Endothelial cell of umbilical vein (primary cell): ENCODE measurements around the gene BHLHA15.

Experiments used
- CTCF ChIP-seq, 2 donors: IDR thresholded peaks; 1 replicate in 1 of 2; 2 replicates in 1 of 2; pipeline ENCODE4 v1.5.1; 2011; ENCODE audit warnings: low read length in 2 of 2, mild to moderate bottlenecking in 2 of 2, moderate library complexity in 2 of 2, control low read depth in 1 of 2, inconsistent platforms in 1 of 2, low read depth in 1 of 2; ENCODE audit not compliant: insufficient read depth in 1 of 2; ENCODE audit errors: extremely low read depth in 1 of 2
- EZH2 ChIP-seq: IDR thresholded peaks from 2 replicates; pipeline ENCODE4 v1.6.1; 2012; ENCODE audit warnings: borderline replicate concordance, low read depth, mild to moderate bottlenecking, moderate library complexity, low read length, inconsistent platforms; ENCODE audit not compliant: severe bottlenecking
- POLR2A ChIP-seq: IDR thresholded peaks from 2 replicates; pipeline ENCODE4 v1.6.1; 2012; ENCODE audit warnings: low read depth, mild to moderate bottlenecking, control low read depth, low read length
- POLR2AphosphoS5 ChIP-seq: IDR thresholded peaks from 2 replicates; pipeline ENCODE4 v1.6.1; 2012; ENCODE audit warnings: low read depth, mild to moderate bottlenecking, control low read depth, low read length, moderate library complexity; ENCODE audit not compliant: insufficient read depth

- TF ChIP-seq EZH2 (no peak), CTCF (IDR thresholded peaks at IDR 0.05; ENCODE audit: extremely low read depth in 1 of 2, insufficient read depth in 1 of 2, low read depth in 1 of 2, low read length in 2 of 2) (no peak), POLR2A (no peak), POLR2AphosphoS5 (no peak)
Observed at GRCh38 chr7:98203964-98204605, 7.2 kb upstream of the BHLHA15 start.
